Jurkat, Clone E6-1 (cell line): Measurements from ENCODE around the gene PRDM16.

Experiments
- DNase-seq: peaks from one replicate; pipeline ENCODE4 v3.0.0-alpha.2; 2011; ENCODE audit warnings: low read depth, low spot score
- H3K4me3 ChIP-seq: 2 replicates; pipeline ENCODE4 v1.5.1; 2011; ENCODE audit warnings: mild to moderate bottlenecking, low read length, control low read depth, moderate library complexity

Gene PRDM16

DNA sequence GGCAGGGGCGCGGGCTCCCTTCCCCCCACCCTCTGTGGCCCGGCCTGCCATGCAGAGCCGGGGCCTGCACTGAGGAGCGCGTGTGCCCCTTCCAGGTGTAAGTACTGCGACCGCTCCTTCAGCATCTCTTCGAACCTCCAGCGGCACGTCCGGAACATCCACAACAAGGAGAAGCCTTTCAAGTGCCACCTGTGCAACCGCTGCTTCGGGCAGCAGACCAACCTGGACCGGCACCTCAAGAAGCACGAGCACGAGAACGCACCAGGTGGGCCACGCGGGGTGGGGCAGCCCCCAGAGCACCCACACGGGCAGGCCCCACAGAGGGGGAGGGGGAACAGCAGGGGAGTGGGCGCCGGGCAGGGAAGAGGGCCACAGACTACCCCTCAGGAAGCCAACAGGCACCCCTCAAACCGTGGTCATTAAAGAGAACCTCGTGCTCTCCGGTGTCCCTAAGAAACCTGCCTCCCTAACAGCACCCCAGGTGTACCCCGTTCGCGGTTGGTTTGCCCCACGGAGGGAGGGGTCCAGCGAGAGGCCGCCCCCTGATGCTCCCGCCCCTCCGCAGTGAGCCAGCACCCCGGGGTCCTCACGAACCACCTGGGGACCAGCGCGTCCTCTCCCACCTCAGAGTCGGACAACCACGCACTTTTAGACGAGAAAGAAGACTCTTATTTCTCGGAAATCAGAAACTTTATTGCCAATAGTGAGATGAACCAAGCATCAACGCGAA is 356.6 kb downstream of the PRDM16 start:
- DNase-seq: no peak
- no peak overlapping the region for H3K4me3 ChIP-seq

DNA sequence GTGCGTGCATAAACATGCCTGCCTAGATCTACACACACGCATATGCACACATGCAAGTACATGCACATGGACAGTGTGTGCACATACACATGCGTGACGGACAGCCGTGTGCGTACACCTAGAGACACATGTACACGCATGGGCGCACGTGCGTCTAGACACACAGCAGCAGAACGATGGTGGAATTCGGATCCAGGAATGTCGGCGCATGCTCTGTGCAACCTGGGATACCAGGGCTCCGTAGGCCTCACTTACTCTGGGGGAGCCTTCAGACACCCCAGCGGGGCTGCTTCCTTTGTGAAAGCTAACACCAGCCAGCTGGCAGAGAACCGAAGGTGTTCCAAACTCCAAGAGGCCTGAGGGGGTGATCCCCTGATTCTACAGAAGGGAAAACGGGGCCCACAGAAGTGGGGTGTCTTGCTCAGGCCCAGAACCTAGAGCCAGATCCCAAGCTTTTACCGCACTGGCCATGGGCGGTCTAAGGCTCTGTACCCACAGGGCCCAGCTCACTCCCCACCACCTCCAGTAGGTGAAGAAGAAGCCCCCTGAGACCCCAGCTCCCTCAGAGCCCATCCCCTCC is 358.0 kb downstream of the PRDM16 start:
- DNase-seq: no peak
- no peak overlapping the region for H3K4me3 ChIP-seq

DNA sequence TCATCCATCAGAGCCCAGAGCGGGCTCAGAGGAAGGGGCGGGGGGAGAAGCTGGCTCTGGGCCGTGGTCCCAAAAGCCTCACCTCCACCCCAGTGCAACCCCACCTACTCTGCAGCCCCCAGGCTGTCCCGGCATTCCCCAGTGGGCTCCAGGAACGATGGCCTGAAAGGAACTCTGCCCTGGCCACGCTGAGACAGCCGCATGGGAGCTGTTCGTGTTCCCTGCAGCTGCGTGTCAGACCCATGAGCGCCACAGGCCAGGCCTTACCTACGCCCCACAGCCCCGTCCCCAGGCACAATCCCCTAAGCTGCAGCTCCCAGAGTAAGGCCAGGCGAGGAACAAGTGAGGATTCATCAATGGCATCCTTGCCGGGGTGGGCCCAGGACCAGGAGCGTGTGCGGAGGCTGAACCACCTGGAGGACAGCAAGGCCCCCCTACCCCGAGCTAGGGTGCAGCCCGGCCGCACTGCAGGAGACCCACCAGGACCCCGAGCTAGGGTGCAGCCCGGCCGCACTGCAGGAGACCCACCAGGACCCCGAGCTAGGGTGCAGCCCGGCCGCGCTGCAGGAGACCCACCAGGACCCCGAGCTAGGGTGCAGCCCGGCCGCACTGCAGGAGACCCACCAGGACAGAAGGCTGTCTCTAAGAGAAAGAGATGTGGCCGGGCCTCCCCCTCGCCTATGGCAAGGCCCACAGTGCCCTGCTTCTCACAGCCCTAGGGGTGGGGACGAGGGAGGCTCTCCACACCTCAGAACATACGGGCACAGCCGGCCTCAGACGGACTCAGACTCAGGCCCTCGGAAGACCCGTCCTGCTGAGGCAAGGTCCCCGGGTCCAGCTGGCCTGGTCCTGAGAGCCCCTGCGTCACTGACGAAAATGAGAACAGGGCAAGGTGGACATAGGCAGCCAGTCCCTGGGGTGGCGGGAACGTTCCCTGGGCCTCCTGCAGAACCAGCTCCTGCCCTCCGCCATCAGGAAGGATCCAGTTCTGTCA is 359.0 kb downstream of the PRDM16 start:
- H3K4me3 ChIP-seq: no peak overlapping the region
- no peak for DNase-seq

DNA sequence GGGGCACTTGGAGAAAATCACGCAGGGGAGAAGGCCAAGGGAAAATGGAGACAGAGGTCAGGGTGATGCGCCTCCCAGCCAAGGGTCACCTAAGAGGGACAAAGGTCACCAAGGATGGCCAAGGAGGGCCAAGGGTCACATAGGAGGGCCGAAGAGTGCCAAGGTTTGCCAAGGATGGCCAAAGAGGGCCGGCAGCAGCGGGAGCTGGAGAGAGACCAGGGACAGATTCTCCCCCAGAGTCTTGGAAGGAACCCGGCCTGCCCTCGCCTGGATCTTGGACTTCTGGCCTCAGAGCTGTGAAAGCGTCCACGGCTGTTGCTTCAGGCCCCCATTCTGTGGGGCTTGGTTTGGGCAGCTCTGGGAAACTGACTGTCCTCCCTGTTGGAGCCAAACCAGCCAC is 359.9 kb downstream of the PRDM16 start:
- no peak overlapping the region for H3K4me3 ChIP-seq
- no peak for DNase-seq

DNA sequence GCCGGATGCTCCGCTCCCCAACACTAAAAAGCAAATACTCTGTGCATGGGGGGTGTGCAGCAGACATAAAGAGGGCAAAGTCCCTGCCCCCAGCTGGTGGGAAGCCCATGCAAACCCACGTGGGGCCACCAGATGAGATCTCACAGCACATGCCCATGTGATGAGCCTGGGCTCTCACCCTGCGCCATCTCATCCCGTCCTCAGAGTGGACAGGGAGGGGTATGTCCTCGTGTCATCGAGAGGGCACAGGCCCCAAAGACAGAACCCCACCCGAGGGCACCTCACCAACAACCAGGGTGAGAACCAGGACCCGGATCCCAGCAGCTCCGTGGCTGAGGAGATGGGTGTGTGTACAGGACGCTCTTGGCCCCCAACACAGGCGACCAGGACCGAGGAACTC is 360.3 kb downstream of the PRDM16 start:
- no peak overlapping the region for H3K4me3 ChIP-seq
- no peak for DNase-seq

DNA sequence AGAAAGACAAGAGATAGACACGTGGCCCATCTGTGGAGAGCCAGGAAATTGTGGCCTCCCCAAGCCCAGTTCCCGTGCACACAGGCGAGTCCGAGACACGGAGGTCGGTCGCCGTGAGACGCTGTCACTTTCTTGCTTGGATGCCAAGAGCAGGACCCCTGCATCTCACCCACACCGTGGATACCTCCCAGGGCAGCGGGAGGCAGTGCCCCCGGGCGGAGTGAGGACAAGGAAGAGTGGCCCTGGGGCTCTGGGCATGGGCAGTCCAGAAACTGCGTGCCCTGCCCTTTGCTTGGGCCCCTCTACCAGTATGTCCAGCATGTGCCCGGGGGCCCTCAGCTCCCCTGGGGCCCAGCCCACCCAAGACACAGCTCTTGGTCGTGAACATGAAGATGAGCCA is 360.8 kb downstream of the PRDM16 start:
- H3K4me3 ChIP-seq: no peak overlapping the region
- DNase-seq: no peak

DNA sequence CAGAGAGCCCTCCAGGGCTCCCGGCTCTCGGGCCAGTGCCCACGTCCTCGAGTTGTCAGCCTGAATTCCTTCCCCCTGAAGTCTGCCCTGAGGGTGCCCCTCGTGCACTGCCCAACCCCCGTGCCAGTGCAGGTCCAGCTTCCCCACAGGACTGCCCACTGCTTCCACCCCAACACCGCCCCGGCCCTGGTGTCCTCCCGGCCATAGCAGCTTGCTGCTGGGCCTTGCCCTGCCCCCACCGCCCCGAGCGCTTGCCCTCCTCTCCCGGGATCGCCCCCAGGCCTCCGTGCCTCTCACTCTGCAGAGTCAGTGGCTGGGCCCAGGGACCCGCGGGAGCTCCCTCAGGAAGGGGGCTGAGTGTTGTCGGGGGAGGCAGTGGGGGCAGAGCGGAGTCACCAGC is 361.4 kb downstream of the PRDM16 start:
- no peak for DNase-seq
- H3K4me3 ChIP-seq: no peak overlapping the region

DNA sequence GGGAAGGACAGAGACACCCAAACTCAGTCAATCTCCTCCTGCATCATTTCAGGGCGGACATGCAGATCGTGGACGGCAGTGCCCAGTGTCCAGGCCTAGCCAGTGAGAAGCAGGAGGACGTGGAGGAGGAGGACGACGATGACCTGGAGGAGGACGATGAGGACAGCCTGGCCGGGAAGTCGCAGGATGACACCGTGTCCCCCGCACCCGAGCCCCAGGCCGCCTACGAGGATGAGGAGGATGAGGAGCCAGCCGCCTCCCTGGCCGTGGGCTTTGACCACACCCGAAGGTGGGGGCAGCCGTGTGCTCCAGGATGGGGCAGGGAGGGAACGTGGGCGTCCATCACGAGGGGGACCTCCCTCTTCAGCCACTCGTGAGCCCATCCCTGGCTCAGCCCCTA is 361.8 kb downstream of the PRDM16 start:
- H3K4me3 ChIP-seq: no peak overlapping the region
- no peak for DNase-seq

DNA sequence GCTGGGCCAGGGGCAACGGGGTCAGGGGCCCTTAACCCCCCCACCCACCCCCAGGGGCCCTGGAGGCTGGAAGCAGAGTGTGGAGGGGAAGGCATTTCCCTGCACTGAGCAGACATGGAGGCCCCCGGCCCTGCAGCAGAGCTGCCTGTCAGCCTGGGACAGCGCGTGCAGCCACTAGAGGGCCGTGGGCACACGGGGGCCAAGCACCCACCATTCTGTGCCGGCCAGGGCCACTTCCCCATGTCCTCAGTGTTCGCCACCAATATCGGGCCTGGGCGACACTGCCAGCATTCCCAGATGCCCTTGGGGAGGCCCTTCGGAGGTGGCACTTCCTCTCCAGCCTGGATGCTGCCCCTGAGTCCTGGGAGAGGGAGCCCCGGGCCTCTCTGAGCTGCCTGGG is 362.3 kb downstream of the PRDM16 start:
- no peak overlapping the region for H3K4me3 ChIP-seq
- no peak for DNase-seq

DNA sequence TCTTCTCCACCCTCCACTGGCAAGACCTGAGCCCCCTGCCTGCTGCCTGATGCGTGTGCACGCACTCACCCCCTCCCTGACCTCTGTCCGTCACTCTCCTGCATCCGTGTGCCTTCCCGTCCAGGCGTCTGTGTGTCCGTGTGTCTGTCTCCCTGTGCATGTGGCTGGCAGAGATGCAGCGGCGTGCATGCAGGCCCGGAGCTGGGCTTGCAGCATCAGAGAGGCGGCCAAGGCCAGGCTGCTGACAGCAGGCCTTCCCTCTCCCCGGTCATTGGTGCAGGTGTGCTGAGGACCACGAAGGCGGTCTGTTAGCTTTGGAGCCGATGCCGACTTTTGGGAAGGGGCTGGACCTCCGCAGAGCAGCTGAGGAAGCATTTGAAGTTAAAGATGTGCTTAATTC is 362.7 kb downstream of the PRDM16 start:
- no peak overlapping the region for H3K4me3 ChIP-seq
- DNase-seq: no peak

DNA sequence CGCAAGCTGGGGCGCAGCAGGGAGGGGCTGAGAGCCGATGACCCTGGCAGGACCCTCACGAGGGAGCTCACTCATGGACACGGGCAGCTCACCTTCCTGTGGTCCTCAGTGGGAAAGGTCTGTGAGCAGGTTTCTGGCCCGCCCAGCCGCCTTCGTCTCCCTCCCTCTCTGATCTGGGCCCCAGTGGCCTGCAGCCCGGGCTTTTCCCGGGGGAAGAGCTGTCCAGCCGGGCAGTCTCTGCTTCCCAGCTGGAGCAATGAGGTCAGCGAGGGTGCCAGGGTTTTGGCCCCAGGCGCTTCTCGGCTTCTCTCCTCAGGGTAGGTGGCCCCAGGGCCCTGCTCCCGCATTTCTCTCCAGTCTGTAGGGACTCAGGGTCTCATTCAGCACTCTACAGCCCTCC is 363.3 kb downstream of the PRDM16 start:
- no peak overlapping the region for H3K4me3 ChIP-seq
- DNase-seq: no peak

DNA sequence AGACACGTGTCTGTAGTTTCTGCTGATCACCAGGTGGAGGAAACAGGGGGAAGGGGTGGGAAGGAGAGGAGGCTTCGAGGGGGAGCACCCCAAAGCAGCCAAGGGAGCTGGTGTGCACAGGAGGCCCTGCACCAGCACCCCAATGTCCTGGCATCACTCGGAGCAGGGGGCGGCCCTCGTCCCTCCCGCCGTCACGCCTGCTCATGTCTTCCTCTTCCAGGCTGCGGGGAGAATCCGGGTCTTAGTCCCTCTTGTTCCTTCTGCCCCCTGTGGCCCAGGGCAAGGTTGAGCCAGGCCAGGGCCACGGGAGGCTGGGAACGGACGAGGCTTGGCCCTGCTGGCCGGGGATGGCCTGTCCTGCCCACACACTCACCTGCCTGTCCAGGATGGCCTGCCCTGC is 364.1 kb downstream of the PRDM16 start:
- no peak for DNase-seq
- no peak overlapping the region for H3K4me3 ChIP-seq

DNA sequence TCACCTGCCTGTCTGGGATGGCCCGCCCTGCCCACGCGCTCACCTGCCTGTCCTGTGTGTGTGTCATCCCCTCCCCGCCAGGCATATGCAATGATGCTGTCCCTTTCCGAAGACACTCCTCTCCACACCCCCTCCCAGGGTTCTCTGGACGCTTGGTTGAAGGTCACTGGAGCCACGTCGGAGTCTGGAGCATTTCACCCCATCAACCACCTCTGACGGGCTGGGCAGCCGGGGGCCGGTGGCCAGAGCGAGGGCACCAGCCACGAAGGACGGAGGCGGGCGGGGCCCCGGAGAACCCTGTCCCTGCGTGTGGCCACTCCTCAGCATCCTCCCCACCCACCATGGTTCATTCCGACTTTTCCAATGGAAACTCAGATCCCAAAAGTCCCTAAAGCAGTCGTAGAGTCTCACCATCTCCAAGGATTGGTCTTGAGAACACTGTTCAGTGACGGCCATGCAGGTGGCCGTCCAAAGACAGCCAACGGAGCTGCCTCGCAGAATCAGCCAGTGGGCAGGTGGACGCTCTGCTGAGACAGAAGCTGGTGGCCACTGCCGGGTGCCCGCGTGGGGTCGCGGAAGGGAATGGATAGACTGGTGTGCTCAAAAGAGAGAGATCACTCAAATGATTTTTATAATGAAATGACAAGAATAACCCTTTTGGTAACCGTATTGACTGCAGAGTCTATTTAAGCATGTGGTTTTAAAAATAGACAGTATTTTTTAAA is 364.8 kb downstream of the PRDM16 start:
- H3K4me3 ChIP-seq: no peak overlapping the region
- DNase-seq: no peak

DNA sequence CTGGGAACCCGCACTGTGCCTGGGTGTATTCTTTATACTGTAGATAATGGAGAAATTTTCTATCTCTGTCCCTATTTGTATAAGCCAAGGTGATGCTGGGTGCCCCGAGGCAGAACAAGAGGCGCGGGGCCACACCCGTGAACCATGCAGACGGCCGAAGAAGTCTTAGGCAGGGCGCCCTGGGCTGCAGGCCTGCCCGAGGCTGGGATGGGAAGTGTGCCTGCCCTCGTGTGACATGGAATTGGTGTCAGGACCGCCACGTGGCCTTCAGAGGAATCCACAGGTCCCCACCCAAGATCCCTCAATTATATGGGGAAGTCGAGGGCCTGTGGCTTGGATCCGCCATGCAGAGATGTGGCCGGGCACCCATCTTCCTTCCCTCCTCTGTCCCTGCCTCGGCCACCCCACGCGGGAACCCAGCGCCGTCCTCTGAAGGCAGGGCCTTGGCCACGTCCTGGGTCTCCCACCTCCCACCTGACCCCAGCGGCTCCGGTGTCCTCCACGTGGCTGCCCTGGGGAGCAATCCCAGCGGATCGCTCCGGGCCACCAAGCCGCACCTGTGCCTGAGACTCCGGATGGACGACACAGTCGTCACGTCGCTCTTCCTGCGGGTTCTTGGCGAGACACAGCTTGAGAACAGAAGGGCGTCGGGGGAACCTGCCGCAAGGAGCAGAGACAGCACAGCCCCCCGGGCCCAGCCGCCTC is 365.6 kb downstream of the PRDM16 start:
- DNase-seq: no peak
- H3K4me3 ChIP-seq: no peak overlapping the region

DNA sequence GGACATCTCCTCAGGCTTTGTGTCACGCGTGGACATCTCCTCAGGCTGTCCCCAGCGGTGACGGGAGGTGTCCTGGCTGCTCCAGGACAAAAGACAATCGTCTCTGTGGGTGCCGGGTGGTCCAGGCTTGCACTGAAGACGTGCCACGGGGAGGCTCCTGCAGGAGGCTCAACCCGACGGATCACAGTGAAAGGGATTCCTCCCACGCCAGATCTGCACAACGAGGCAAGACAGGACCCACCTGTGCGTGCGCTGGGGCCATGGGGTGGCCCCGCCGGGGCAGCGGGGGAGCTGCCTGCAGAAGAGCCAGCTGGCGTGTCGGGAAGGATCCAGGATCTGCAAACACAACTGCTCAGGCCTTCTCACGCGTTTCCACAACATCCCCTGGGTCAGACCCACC is 366.7 kb downstream of the PRDM16 start:
- no peak overlapping the region for H3K4me3 ChIP-seq
- DNase-seq: no peak

DNA sequence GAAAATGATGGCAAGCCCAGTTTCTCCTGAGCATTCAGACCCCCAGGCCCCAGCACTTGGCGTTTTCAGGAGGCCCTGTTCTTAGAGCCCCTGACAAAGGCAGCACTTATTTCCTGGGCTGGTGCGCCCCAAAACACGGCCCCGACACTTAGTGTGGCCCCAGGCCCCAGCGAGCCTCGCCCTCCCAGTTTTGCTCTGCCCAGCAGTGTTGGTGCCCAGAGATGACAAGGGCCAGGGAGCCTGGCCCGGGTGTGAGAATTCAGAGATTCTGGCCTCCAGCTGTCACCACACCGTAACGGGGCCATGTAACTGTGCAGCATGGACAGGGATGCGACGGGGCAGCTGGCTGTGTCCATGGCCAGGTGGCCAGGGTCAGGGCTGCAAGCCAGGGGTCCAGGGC is 367.4 kb downstream of the PRDM16 start:
- no peak for DNase-seq
- H3K4me3 ChIP-seq: no peak overlapping the region

DNA sequence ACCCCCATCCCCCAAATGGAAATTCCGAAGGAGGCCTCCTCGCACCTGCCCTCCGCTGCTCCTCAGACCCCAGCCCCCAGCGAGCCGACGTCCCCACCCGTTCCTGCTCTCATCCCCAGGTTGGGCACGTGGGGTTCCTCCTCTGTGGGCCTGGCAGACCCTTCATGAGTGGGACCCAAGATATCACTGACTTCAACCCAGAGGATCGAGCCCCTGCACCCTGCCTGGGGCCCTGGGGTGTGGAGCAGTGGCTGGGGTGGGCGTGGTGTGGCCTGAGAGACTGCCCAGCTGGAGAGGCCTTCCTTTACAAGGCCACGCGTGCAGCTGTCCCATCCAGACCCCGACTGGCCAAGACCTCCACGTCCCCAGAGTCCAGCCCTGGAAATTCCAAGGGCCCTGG is 367.9 kb downstream of the PRDM16 start:
- no peak for DNase-seq
- no peak overlapping the region for H3K4me3 ChIP-seq

DNA sequence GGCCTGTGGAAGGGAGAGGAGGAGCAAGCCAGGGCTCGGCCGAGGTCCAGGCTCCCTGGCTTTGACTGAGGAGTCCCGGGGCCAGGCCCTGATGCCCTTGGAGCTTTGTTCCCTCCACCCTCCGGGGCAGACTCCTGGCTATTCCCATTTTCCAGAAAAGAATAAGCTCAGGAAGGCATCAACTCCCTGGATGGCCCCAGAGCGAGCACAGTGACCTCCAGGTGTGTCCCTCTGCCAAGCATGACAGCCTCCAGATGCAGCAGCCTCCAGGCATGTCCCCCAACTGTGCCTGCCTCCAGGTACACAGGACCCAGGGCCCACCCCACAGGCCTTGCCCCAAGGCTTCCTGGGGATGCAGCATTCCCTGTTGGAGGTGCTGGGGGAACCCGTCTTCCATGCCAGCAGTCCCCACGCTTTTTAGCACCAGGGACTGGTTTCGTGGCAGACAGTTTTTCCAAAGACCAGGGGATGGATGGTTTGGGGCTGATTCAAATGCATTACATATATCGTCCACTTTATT is 369.7 kb downstream of the PRDM16 start:
- no peak for DNase-seq
- H3K4me3 ChIP-seq: no peak overlapping the region
